IMR-90 (cell line): ENCODE measurements around the gene PLAC9. TPM values are rescaled to one million over a fixed set of nuclear protein-coding genes. Genes with fewer than 3 reads are reported as not detected.

Source experiments
- ATAC-seq: fragments of 200-7000 bp; cut with Tn5 transposase; 2 replicates; pipeline ENCODE4 v1.9.1; 2020; ENCODE audit warnings: low read depth, mild to moderate bottlenecking, moderate library complexity
- BruUV-seq: library from RNA; stranded (reverse); fragments of 400-500 nt; replicated peaks from 2 replicates; lab custom pipeline; 2021; lab: Mats Ljungman, UMichigan
- CTCF ChIA-PET: fragments of 300-600 bp; formaldehyde crosslinking; extraction: SDS; loops from one replicate; lab custom pipeline; 2021; ENCODE audit warnings: antibody characterized with exemption; lab: Yijun Ruan, JAX
- POLR2A ChIA-PET: fragments of 300-600 bp; sonication (Branson Sonifier 250); formaldehyde crosslinking; loops from one replicate; lab custom pipeline; 2022; ENCODE audit warnings: antibody characterized with exemption; ENCODE audit not compliant: unreplicated experiment; lab: Charles Lee
- DNase-seq: peaks from one replicate; pipeline ENCODE4 v3.0.0; 2013
- H2AFZ ChIP-seq: replicated peaks from 2 replicates; pipeline ENCODE3; 2013; ENCODE audit warnings: low read length, mild to moderate bottlenecking; ENCODE audit not compliant: poor library complexity
- H2AK5ac ChIP-seq: 2 replicates; pipeline ENCODE4 v1.6.1; 2013; ENCODE audit warnings: low read depth, low read length, inconsistent platforms
- H2AK9ac ChIP-seq: replicated peaks from 2 replicates; pipeline ENCODE3; 2013; ENCODE audit warnings: mild to moderate bottlenecking, low read depth, low read length, moderate library complexity; ENCODE audit not compliant: poor library complexity
- H2BK120ac ChIP-seq: 2 replicates; pipeline ENCODE4 v1.6.1; 2013; ENCODE audit warnings: low read depth, low read length, inconsistent platforms
- H2BK15ac ChIP-seq: 3 replicates; pipeline ENCODE4 v1.6.1; 2013; ENCODE audit warnings: low read depth, low read length, inconsistent platforms
- H2BK20ac ChIP-seq: 2 replicates; pipeline ENCODE4 v1.6.1; 2013; ENCODE audit warnings: low read depth, mild to moderate bottlenecking, inconsistent platforms, low read length, moderate library complexity
- H2BK5ac ChIP-seq: 2 replicates; pipeline ENCODE4 v1.6.1; 2013; ENCODE audit warnings: mild to moderate bottlenecking, low read depth, low read length, inconsistent platforms; ENCODE audit not compliant: poor library complexity, severe bottlenecking
- H3K14ac ChIP-seq: replicated peaks from 2 replicates; pipeline ENCODE4 v1.6.1; 2013; ENCODE audit warnings: low read depth, low read length, inconsistent platforms
- H3K18ac ChIP-seq: 2 replicates; pipeline ENCODE4 v1.6.1; 2013; ENCODE audit warnings: low read depth, low read length, control low read depth
- H3K23ac ChIP-seq: 2 replicates; pipeline ENCODE4 v1.6.1; 2013; ENCODE audit warnings: low read depth, low read length, inconsistent platforms
- H3K27ac ChIP-seq: 2 replicates; pipeline ENCODE4 v1.5.1; 2013; ENCODE audit warnings: mild to moderate bottlenecking, control low read depth, low read length; ENCODE audit not compliant: insufficient read depth
- H3K27me3 ChIP-seq: 2 replicates; pipeline ENCODE4 v1.6.1; 2013; ENCODE audit warnings: low read length; ENCODE audit not compliant: control insufficient read depth, insufficient read depth
- H3K36me3 ChIP-seq: 2 replicates; pipeline ENCODE4 v1.6.1; 2013; ENCODE audit warnings: low read length, mixed read lengths; ENCODE audit not compliant: control insufficient read depth, insufficient read depth
- H3K4ac ChIP-seq: 2 replicates; pipeline ENCODE4 v1.6.1; 2013; ENCODE audit warnings: low read depth, low read length, inconsistent platforms
- H3K4me1 ChIP-seq: 2 replicates; pipeline ENCODE4 v1.6.1; 2013; ENCODE audit warnings: low read length, mixed read lengths; ENCODE audit not compliant: control insufficient read depth, insufficient read depth
- H3K4me2 ChIP-seq: 2 replicates; pipeline ENCODE4 v1.6.1; 2013; ENCODE audit warnings: low read depth, mild to moderate bottlenecking, control low read depth, low read length, moderate library complexity
- H3K4me3 ChIP-seq: 2 replicates; pipeline ENCODE4 v1.5.1; 2013; ENCODE audit warnings: low read depth, mild to moderate bottlenecking, control low read depth, low read length, moderate library complexity; ENCODE audit not compliant: insufficient read depth
- H3K56ac ChIP-seq: 2 replicates; pipeline ENCODE4 v1.6.1; 2013; ENCODE audit warnings: low read length, inconsistent platforms; ENCODE audit not compliant: insufficient read depth; ENCODE audit errors: extremely low read depth
- H3K79me1 ChIP-seq, 2 experiments: 2 replicates each; pipeline ENCODE4 v1.6.1; 2013; ENCODE audit warnings: low read length in 2 of 2, inconsistent platforms in 1 of 2, low read depth in 1 of 2
- H3K9ac ChIP-seq: 2 replicates; pipeline ENCODE4 v1.6.1; 2013; ENCODE audit warnings: low read depth, low read length, control low read depth
- H3K9me1 ChIP-seq: 2 replicates; pipeline ENCODE4 v1.6.1; 2013; ENCODE audit warnings: low read length, inconsistent platforms; ENCODE audit not compliant: insufficient read depth
- H3K9me3 ChIP-seq: 2 replicates; pipeline ENCODE4 v1.6.1; 2013; ENCODE audit warnings: low read length; ENCODE audit not compliant: control insufficient read depth, insufficient read depth
- H4K20me1 ChIP-seq: 2 replicates; pipeline ENCODE4 v1.6.1; 2013; ENCODE audit warnings: low read length, inconsistent platforms; ENCODE audit not compliant: insufficient read depth
- H4K5ac ChIP-seq: 2 replicates; pipeline ENCODE4 v1.6.1; 2013; ENCODE audit warnings: mild to moderate bottlenecking, low read depth, low read length, control low read depth
- H4K8ac ChIP-seq, 2 experiments: 2 replicates each; pipeline ENCODE4 v1.6.1; 2013; ENCODE audit warnings: low read depth in 2 of 2, low read length in 2 of 2, control low read depth in 1 of 2, inconsistent platforms in 1 of 2
- H4K91ac ChIP-seq: 2 replicates; pipeline ENCODE4 v1.6.1; 2013; ENCODE audit warnings: low read depth, low read length, inconsistent platforms; ENCODE audit not compliant: insufficient read depth
- BHLHE40 ChIP-seq: fragments of 150-350 bp; IDR thresholded peaks from 2 replicates; pipeline ENCODE4 v1.6.1; 2016; ENCODE audit warnings: mild to moderate bottlenecking, low read depth, low read length
- POLR2A ChIP-seq: IDR thresholded peaks from 2 replicates; pipeline ENCODE4 v1.6.1; 2012; ENCODE audit warnings: mild to moderate bottlenecking, low read depth, low read length
- RCOR1 ChIP-seq: IDR thresholded peaks from 2 replicates; pipeline ENCODE4 v1.6.1; 2012; ENCODE audit warnings: mild to moderate bottlenecking, low read length, improper control_type of control experiment; ENCODE audit not compliant: insufficient replicate concordance
- WGBS, 2 experiments: methylation state at CpG; one replicate each; pipeline versions ENCODE4 v1.1.5 to v1.1.7; 2013; ENCODE audit warnings: missing lambda C conversion rate in 2 of 2; ENCODE audit not compliant: insufficient read length in 1 of 2; ENCODE audit errors: extremely low coverage in 2 of 2; 5-methylcytosine and 5-hydroxymethylcytosine counted together
- dilution Hi-C: fragments of 300-500 bp; cut with HindIII; formaldehyde crosslinking; loops from one replicate; pipeline ENCODE4 v1.14.3; 2018; ENCODE audit warnings: low sequenced_read_pairs; ENCODE audit not compliant: unreplicated experiment
- in situ Hi-C: fragments of 300-500 bp; cut with MboI; formaldehyde crosslinking; loops from 3 replicates; pipeline ENCODE4 v1.14.3; 2019; ENCODE audit warnings: low sequenced_read_pairs, inconsistent platforms, mixed read lengths
- intact Hi-C: fragments of 100-400 bp; cut with micrococcal nuclease; formaldehyde crosslinking; loops from 2 replicates; pipeline ENCODE4 v1.10.0; 2022
- polyA plus RNA-seq, 3 experiments: library from polyadenylated mRNA; depleted of rRNA; stranded (reverse); fragments of >200 nt; gene quantifications; 2 replicates each; pipeline ENCODE4 v1.2.3, GENCODE V29; 2012; ENCODE audit warnings: low replicate concordance in 1 of 3
- total RNA-seq: library from RNA; depleted of rRNA; stranded (reverse); fragments of >200 nt; gene quantifications from 2 replicates; pipeline ENCODE4 v1.2.3, GENCODE V29; 2012
- TF ChIP-seq, protein P1 (sequence below): conservative IDR thresholded peaks from 2 replicates; pipeline ENCODE4 v1.5.1; 2012; ENCODE audit warnings: mild to moderate bottlenecking, low read depth, low read length, improper control_type of control experiment

The PLAC9 gene
- total and polyA plus RNA-seq, 2 of the 4 experiments (the other 2 are of a cell fraction) = 1.6 to 12.2 TPM

DNA sequence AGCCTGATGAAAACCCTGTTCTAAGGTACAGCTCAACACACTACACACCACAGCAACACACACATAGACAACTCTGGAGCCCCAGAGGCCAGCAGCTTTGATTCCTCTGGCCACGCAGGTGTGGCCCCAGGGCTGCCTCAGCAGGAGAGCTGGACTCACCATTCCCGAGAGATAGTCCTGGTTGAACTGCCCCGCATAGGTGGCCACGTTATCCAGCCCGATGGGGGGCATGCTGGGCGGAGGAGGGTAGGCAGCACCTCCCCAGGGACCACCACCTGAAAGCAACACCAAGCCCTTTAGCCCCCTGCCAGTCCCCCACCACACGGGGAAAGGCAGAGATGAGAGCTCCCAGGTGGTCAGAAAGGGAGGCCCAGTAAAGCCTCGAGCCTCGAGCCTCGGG lies 38.1 kb downstream of the PLAC9 start:
- Histone ChIP-seq H3K27me3 (no peaks in the 10 kb centered on the region), H2AK5ac (no peak overlapping the region), H2BK120ac (no peak overlapping the region), H3K4me2 (no peak overlapping the region), H3K9me3 (no peaks in the 10 kb centered on the region), H3K79me1 (peaks cover 25 to 97% of the 10 kb centered on the region in 2 experiments; a peak in 3 of 4 replicates), H3K4me1 (peaks cover 12% of the 10 kb centered on the region), H2BK5ac (no peak overlapping the region), H3K9me1 (peaks cover 27% of the 10 kb centered on the region), H3K56ac (no peak overlapping the region), H3K14ac (no peak overlapping the region), H3K9ac (no peak overlapping the region), H4K8ac (no peak overlapping the region), H4K91ac (no peak overlapping the region), H2AFZ (no peak overlapping the region), H4K20me1 (peaks cover 35% of the 10 kb centered on the region), H3K27ac (no peak overlapping the region), H3K36me3 (peaks cover 49% of the 10 kb centered on the region), H2AK9ac (no peak overlapping the region), H2BK15ac (no peak overlapping the region), H3K18ac (no peak overlapping the region), H3K4ac (no peak overlapping the region), H4K5ac (no peak overlapping the region), H2BK20ac (no peak overlapping the region), H3K23ac (no peak overlapping the region), H3K4me3 (no peak overlapping the region)
- no peak for DNase-seq
- TF ChIP-seq BHLHE40 = no peak
- TF ChIP-seq POLR2A = no peak
- TF ChIP-seq, protein P1, sequence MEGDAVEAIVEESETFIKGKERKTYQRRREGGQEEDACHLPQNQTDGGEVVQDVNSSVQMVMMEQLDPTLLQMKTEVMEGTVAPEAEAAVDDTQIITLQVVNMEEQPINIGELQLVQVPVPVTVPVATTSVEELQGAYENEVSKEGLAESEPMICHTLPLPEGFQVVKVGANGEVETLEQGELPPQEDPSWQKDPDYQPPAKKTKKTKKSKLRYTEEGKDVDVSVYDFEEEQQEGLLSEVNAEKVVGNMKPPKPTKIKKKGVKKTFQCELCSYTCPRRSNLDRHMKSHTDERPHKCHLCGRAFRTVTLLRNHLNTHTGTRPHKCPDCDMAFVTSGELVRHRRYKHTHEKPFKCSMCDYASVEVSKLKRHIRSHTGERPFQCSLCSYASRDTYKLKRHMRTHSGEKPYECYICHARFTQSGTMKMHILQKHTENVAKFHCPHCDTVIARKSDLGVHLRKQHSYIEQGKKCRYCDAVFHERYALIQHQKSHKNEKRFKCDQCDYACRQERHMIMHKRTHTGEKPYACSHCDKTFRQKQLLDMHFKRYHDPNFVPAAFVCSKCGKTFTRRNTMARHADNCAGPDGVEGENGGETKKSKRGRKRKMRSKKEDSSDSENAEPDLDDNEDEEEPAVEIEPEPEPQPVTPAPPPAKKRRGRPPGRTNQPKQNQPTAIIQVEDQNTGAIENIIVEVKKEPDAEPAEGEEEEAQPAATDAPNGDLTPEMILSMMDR = no peak
- TF ChIP-seq RCOR1 = no peak
- intact Hi-C loops = no loop called here
- BruUV-seq = no TSS peak
- ATAC-seq = no peak
- in situ Hi-C loops = loop anchor here (25.0 kb wide), 1 partner anchor 292 kb away; the partner anchor contains the start of gene TSPAN14
- POLR2A ChIA-PET = no interaction called here
- dilution Hi-C loops = no loop called here
- CTCF ChIA-PET = no interaction called here
- 92% methylated on average over 5 of the region's 10 CpGs; no CpG with 5 or more reads in 1 of the 2 experiments for WGBS, 2 experiments
